Brain microvascular endothelial cell (primary cell): ENCODE data around the gene ALDH1A2.

Experiments used
- DNase-seq: peaks from one replicate; pipeline ENCODE4 v3.0.0-alpha.2; 2020
- H3K27ac ChIP-seq: fragments of 250-450 bp; sonication (Bioruptor Pico); 2 replicates; pipeline ENCODE4 v1.5.1; 2020; ENCODE audit warnings: mild to moderate bottlenecking, moderate library complexity
- H3K27me3 ChIP-seq: fragments of 250-450 bp; sonication (Bioruptor Pico); replicated peaks from 2 replicates; pipeline ENCODE4 v1.5.1; 2020; ENCODE audit warnings: mild to moderate bottlenecking
- H3K36me3 ChIP-seq: fragments of 250-450 bp; sonication (Bioruptor Pico); replicated peaks from 2 replicates; pipeline ENCODE4 v1.5.1; 2020; ENCODE audit warnings: mild to moderate bottlenecking
- H3K4me3 ChIP-seq: 2 replicates; pipeline ENCODE4 v1.5.1; 2011; ENCODE audit warnings: low read depth, mild to moderate bottlenecking, control low read depth, low read length, moderate library complexity
- in situ Hi-C: cut with HindIII; loops from 2 replicates; pipeline ENCODE4 v1.10.0; 2017; ENCODE audit warnings: low sequenced_read_pairs, low pct_ligation_motif_present
- TF ChIP-seq, protein P1 (sequence below): IDR thresholded peaks from 2 replicates; pipeline ENCODE4 v1.5.1; 2011; ENCODE audit warnings: low read depth, mild to moderate bottlenecking, moderate library complexity, low read length, control low read depth, inconsistent platforms; ENCODE audit errors: missing control alignments

The ALDH1A2 gene

DNA sequence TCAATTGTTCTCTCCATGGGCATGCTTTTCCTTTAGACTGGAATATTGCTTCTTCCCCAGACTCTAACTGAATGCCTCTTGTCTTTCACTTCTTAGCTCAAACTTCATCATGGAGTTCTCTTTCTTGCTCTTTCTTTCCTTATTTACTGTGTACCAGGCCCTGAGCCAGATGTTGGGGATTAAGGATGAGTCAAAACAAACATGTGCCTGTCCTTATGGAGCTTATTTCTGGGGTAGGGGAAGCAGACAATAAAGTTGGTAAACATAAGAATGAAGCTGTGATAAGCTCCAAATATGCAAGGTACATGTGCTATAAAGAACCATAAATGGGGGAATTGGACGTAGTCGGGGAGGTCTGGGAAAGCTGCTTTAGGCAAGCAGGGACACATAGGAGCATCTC, 145.8 kb downstream of the ALDH1A2 start:
- in situ Hi-C loops, result no loop called here
- H3K36me3 ChIP-seq, result no peaks in the 10 kb centered on the region

DNA sequence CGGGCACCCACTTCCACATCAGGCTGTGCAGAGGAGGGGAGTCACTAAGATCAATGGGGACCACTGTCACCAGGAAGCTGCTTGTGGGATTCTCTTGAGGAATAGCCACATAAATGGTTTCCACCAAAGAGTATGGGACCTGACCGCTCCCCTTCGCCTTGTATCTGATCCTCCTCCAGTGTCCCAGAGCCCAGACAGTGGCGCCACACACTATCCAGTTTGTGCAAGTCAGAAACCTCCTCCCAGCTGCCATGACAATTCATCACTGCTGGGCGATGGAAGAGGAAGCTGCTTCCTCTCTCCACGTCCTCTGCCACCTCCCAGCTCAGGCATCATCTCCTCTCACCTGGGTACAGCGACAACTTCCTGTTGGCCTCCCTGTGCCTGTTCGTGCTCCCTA, 147.5 kb downstream of the ALDH1A2 start:
- Histone ChIP-seq H3K36me3 (no peaks in the 10 kb centered on the region), H3K27me3 (no peaks in the 10 kb centered on the region), H3K27ac (no peak overlapping the region), H3K4me3 (no peak overlapping the region)
- in situ Hi-C loops, result no loop called here
- no peak for DNase-seq
- TF ChIP-seq, protein P1, sequence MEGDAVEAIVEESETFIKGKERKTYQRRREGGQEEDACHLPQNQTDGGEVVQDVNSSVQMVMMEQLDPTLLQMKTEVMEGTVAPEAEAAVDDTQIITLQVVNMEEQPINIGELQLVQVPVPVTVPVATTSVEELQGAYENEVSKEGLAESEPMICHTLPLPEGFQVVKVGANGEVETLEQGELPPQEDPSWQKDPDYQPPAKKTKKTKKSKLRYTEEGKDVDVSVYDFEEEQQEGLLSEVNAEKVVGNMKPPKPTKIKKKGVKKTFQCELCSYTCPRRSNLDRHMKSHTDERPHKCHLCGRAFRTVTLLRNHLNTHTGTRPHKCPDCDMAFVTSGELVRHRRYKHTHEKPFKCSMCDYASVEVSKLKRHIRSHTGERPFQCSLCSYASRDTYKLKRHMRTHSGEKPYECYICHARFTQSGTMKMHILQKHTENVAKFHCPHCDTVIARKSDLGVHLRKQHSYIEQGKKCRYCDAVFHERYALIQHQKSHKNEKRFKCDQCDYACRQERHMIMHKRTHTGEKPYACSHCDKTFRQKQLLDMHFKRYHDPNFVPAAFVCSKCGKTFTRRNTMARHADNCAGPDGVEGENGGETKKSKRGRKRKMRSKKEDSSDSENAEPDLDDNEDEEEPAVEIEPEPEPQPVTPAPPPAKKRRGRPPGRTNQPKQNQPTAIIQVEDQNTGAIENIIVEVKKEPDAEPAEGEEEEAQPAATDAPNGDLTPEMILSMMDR, result no peak

More for the DNA sequence above, 145.8 kb downstream of the ALDH1A2 start:
- no peak overlapping the region for H3K27ac ChIP-seq
- no peaks in the 10 kb centered on the region for H3K27me3 ChIP-seq
- no peak for DNase-seq
- TF ChIP-seq, protein P1, result no peak
- H3K4me3 ChIP-seq, result no peak overlapping the region

DNA sequence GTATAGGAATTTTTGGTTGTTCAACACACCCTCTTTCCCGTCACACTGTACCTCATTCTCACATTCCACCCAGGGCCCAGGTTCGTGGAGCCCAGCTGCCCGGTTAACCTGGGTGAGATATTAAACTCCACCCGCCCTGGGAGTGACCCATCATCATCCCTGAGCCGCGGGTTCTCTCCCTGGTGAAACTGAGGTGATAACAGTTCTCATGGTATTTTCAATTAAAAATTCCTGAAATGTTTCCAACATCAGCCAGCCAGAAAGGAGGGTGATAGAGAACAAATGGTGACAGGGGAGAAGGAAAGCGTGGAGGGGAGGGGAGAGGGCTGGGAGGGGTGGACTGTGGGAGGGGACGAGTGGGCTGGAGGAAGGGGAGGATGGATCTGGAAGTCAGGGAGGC, 148.8 kb downstream of the ALDH1A2 start:
- in situ Hi-C loops, result no loop called here
- TF ChIP-seq, protein P1, result no peak

DNA sequence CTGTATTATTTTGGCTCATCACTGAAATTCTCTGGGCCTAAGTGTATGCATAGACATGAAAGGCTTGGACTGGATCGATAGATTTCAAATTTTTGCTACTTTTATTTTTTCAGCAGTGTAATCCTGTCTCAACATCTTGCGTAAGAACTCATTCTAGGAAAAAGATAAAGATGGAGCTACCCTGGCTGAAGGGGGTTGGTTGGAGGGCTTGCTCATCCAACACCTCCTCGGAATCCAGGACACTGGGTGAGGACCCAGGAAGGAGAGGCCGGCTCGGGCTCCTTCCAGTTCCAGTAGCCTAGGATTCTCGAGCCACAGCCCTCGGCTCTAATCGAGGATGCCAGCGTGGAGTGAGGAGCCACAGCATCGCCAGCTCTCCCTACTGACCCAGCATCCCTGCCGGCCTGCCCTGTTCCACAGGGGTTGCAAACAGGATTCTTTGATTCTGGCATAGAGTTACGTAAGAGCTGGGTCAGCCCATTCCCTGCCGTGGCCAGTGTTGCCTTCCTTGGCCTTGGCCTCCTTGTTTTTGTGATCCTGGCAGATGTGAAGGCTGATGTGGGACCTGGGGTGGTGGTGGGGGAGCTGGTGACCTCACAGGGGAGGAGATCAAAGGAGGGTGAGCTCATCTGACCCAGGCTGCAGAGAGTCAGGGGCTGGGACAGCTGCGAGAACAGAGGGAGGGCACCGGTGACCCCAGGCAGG, 149.5 kb downstream of the ALDH1A2 start:
- no peak for DNase-seq
- Histone ChIP-seq H3K27me3 (no peaks in the 10 kb centered on the region), H3K4me3 (no peak overlapping the region), H3K27ac (no peak overlapping the region), H3K36me3 (no peaks in the 10 kb centered on the region)
- TF ChIP-seq, protein P1, result no peak
- in situ Hi-C loops, result no loop called here

More for the DNA sequence above, 148.8 kb downstream of the ALDH1A2 start:
- Histone ChIP-seq H3K27ac (no peak overlapping the region), H3K27me3 (no peaks in the 10 kb centered on the region), H3K4me3 (no peak overlapping the region), H3K36me3 (no peaks in the 10 kb centered on the region)
- no peak for DNase-seq

DNA sequence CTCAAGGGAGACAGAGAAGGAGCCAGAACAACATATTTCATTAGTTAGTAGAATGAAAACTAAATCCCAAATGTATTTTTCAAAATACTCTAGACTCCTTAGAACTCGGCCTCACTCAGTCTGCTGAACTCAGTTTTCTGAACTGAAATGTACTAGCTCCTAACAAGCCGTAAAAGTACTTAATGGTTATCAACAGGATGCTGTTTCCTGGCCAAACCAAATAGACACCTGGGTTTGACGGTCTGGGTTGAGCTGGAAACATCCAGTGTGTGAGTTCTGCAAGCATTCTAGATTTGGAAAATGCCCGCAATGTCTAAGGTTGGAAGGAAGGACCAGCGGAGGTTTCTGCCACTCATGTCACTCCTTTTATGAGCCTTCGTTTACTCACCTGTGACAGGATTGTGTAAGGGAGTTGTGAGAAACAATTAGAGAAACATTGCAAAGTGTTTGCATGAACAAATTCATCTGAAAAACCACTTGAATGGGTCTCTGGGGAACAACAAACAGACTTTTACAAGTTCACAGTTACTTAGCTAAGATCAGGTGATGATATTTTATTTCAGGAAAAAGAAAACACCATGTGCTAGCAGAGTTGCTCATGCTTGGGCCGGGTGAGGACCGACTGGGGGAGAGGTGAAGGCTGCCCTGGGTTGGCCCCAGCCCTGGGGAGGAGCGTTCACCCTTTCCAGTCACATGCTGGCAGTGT, 151.0 kb downstream of the ALDH1A2 start:
- Histone ChIP-seq H3K36me3 (no peaks in the 10 kb centered on the region), H3K4me3 (no peak overlapping the region), H3K27me3 (no peaks in the 10 kb centered on the region), H3K27ac (no peak overlapping the region)
- no peak for DNase-seq
- in situ Hi-C loops, result no loop called here
- TF ChIP-seq, protein P1, result no peak
